Measurements from ENCODE around the gene OR52A5.

GRCh38 chr11:5136261-5136660 lies 1.9 kb downstream of the OR52A5 start:
- TF ChIP-seq CTCF (IDR thresholded peaks at IDR 0.05; ENCODE audit: low read length) (no peak), EZH2phosphoT487 (IDR thresholded peaks at IDR 0.05; ENCODE audit: low read length) (no peak)

All from MM.1S (cell line).